ENCODE measurements around the gene ZNF436. TPM values are rescaled to one million over a fixed set of nuclear protein-coding genes. Genes with fewer than 3 reads are reported as not detected.
"Not testable (repeated sequence)": the region's sequence is repeated elsewhere in the genome, so short reads cannot be mapped to it uniquely, and the experiment has no call there.

ZNF436 gene
- polyA plus RNA-seq, 1 of the 3 experiments (the other 2 are of a cell fraction): 5.0 TPM

- H3K4me2 ChIP-seq; H3K9ac ChIP-seq; H3K36me3 ChIP-seq (replicated peaks in 1 of 2; ENCODE audit: control insufficient read depth in 1 of 2, insufficient read depth in 2 of 2, low read length in 1 of 2); H3K27me3 ChIP-seq (ENCODE audit: insufficient read depth); H3K9me2 ChIP-seq; DNase-seq; H4K20me1 ChIP-seq (ENCODE audit: insufficient read depth); H3K79me2 ChIP-seq (ENCODE audit: insufficient read depth); POLR2A ChIA-PET; H3K4me3 ChIP-seq (ENCODE audit: low read depth in 2 of 2, low read length in 1 of 2); H3K27ac ChIP-seq (ENCODE audit: low read depth in 2 of 2, low read length in 1 of 2); H2AFZ ChIP-seq (ENCODE audit: low read depth); H3K9me3 ChIP-seq; CTCF ChIA-PET: not testable (repeated sequence)
- Histone ChIP-seq H3K4me1 (ENCODE audit: control insufficient read depth in 1 of 2, insufficient read depth in 2 of 2, low read depth in 1 of 2, low read length in 1 of 2) (peaks cover 0 to 16% of the 10 kb centered on the region in 2 experiments; a peak in 3 of 4 replicates), H3F3A (replicated peaks; ENCODE audit: insufficient read depth) (peaks cover 15% of the 10 kb centered on the region)
- WGBS (ENCODE audit: low lambda C conversion rate): 68% methylated on average over 4 of the region's 4 CpGs
Observed at GRCh38 chr1:23380236-23380635, 10.6 kb upstream of the ZNF436 start.

- Histone ChIP-seq H3F3A (replicated peaks; ENCODE audit: insufficient read depth) (peaks cover 15% of the 10 kb centered on the region), H3K27me3 (ENCODE audit: insufficient read depth) (no peaks in the 10 kb centered on the region), H3K4me1 (ENCODE audit: control insufficient read depth in 1 of 2, insufficient read depth in 2 of 2, low read depth in 1 of 2, low read length in 1 of 2) (peaks cover under 1 to 13% of the 10 kb centered on the region in 2 experiments; a peak in 3 of 4 replicates), H3K79me2 (ENCODE audit: insufficient read depth) (no peaks in the 10 kb centered on the region; the same call in 1 of the 2 replicates), H3K27ac (ENCODE audit: low read depth in 2 of 2, low read length in 1 of 2) (peak overlapping the region; percentile 28 to 64; a peak in 2 of 4 replicates), H3K9ac (peak overlapping the region; percentile 38), H2AFZ (ENCODE audit: low read depth) (no peak overlapping the region), H3K4me2 (peak overlapping the region; percentile 34; the same call in 1 of the 2 replicates), H3K9me2 (no peaks in the 10 kb centered on the region), H4K20me1 (ENCODE audit: insufficient read depth) (no peaks in the 10 kb centered on the region), H3K9me3 (no peaks in the 10 kb centered on the region), H3K36me3 (replicated peaks in 1 of 2; ENCODE audit: control insufficient read depth in 1 of 2, insufficient read depth in 2 of 2, low read length in 1 of 2) (no peaks in the 10 kb centered on the region), H3K4me3 (ENCODE audit: low read depth in 2 of 2, low read length in 1 of 2) (no peak overlapping the region)
- WGBS (ENCODE audit: low lambda C conversion rate): 78% methylated on average over 19 of the region's 19 CpGs
- POLR2A ChIA-PET: no interaction called here
- CTCF ChIA-PET: interaction anchor here (2.1 kb wide), 1 partner anchor 27 kb away, joined by 8 read pairs; no protein-coding TSS in a partner anchor
- DNase-seq: no peak
- peak; percentile 63; the same call in 1 of the 2 replicates for TF ChIP-seq RXRA (IDR thresholded peaks at IDR 0.05; ENCODE audit: borderline replicate concordance, low read depth)
- TF ChIP-seq USF1 (IDR thresholded peaks at IDR 0.05; ENCODE audit: borderline replicate concordance, low read depth): no peak
- TF ChIP-seq IRF3 (IDR thresholded peaks at IDR 0.05; ENCODE audit: low read depth, low read length): no peak
- TF ChIP-seq MXI1 (IDR thresholded peaks at IDR 0.05; ENCODE audit: low read depth, low read length): no peak
- TF ChIP-seq PBX3 (IDR thresholded peaks at IDR 0.05): no peak
- no peak for TF ChIP-seq NRF1 (IDR thresholded peaks at IDR 0.05; ENCODE audit: low read depth, low read length)
- TF ChIP-seq ELF1 (IDR thresholded peaks at IDR 0.05): no peak
- TF ChIP-seq SMC3 (IDR thresholded peaks at IDR 0.05; ENCODE audit: low read depth, low read length): no peak
- no peak for TF ChIP-seq USF2 (IDR thresholded peaks at IDR 0.05; ENCODE audit: borderline replicate concordance, low read depth, low read length)
- 0 out of 2 replicates have a peak, but pooled peaks have one; percentile 8 for TF ChIP-seq TCF12 (IDR thresholded peaks at IDR 0.05)
- TF ChIP-seq RFX5 (IDR thresholded peaks at IDR 0.05; ENCODE audit: low read length): no peak
- TF ChIP-seq SIN3A (IDR thresholded peaks at IDR 0.05; ENCODE audit: borderline replicate concordance, low read depth, low read length): no peak
- no peak for TF ChIP-seq REST (IDR thresholded peaks at IDR 0.05; ENCODE audit: low read depth, low read length)
- no peak for TF ChIP-seq NFIC (IDR thresholded peaks at IDR 0.05; ENCODE audit: borderline replicate concordance)
- no peak for TF ChIP-seq GABPA (IDR thresholded peaks at IDR 0.05; ENCODE audit: low read depth)
- no peak for TF ChIP-seq ZBTB33 (IDR thresholded peaks at IDR 0.05; ENCODE audit: borderline replicate concordance, low read depth)
Observed at GRCh38 chr1:23376890-23377811, 7.5 kb upstream of the ZNF436 start.

All from SK-N-SH (cell line).